ENCODE measurements around the gene IL36B.

Gene IL36B

DNA sequence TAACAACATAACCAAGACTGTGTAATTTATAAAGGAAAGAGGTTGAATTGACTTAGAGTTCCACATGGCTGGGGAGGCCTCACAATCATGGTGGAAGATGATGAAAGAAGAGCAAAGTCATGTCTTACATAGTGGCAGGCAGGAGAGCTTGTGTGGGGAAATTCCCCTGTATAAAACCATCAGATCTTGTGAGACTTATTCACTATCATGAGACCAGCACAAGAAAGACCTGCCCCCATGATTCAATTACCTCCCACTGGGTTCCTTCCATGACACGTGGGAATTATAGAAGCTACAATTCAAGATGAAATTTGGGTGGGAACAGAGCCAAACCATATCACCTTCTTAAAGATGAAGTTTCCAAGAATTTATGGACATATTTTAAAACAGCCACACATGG, 3.9 kb upstream of the IL36B start:
- no peak for DNase-seq (ENCODE audit: extremely low read depth in 1 of 2, low read depth in 1 of 2)

DNA sequence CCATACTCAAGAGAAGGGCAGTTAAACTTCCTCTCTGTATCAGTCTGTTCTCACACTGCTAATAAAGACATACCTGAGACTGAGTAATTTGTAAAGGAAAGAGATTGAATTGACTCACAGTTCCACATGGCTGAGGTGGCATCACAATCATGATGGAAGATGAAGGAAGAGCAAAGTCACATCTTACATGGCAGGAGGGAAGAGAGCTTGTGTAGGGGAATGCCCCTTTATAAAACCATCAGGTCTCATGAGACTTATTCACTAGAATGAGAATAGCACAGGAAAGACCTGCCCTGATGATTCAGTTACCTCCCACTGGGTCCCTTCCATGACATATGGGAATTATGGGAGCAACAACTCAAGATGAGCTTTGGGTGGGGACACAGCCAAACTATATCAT, 1.4 kb upstream of the IL36B start:
- DNase-seq (ENCODE audit: extremely low read depth in 1 of 2, low read depth in 1 of 2): no peak

- DNase-seq (ENCODE audit: extremely low read depth in 1 of 2, low read depth in 1 of 2): no peak
Observed at GRCh38 chr2:113053666-113054065, 999 bp upstream of the IL36B start.

- DNase-seq (ENCODE audit: extremely low read depth in 1 of 2, low read depth in 1 of 2): no peak
Observed at GRCh38 chr2:113050921-113051895, 1.5 kb downstream of the IL36B start.

DNA sequence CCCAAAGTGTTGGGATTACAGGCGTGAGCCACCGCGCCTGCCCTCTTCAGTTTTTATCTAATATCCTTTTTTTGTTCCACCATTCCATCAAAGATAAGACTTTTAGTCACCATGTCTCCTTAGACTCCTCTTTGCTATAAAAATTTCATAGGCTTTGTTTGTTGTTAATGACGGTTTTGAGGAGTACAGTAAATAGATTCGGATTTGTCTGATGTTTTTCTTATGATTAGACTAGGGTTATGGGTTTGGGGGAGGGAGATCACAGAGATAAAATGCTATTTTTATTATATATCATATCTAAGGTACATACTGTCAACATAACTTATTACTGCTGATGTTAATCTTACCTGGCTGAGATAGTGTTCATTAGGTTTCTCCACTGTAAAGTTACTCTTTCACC, 6.2 kb downstream of the IL36B start:
- DNase-seq (ENCODE audit: extremely low read depth in 1 of 2, low read depth in 1 of 2): no peak

- no peak for DNase-seq (ENCODE audit: extremely low read depth in 1 of 2, low read depth in 1 of 2)
Observed at GRCh38 chr2:113041871-113042270, 10.8 kb downstream of the IL36B start.

GRCh38 chr2:113039719-113040118, 12.9 kb downstream of the IL36B start:
- DNase-seq (ENCODE audit: extremely low read depth in 1 of 2, low read depth in 1 of 2): no peak

DNA sequence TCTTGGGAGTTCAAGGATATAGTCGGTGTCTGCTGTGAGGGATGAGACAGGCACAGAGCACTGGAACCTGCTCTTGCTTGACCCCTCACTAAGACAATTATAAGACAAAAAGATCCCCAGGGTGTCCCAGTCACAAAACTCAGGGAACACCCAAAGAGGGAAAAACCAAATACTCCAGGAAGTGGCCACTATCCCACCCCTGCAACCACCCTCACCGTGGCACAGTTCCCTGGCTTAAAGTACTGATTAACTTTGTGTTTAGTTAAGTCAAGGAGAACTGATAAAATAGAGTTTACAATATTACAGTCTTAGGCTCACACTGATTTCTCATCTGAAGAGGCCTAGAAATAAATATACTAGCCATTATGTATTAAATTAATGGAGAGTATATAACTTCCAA, 13.5 kb downstream of the IL36B start:
- DNase-seq (ENCODE audit: extremely low read depth in 1 of 2, low read depth in 1 of 2): no peak

DNA sequence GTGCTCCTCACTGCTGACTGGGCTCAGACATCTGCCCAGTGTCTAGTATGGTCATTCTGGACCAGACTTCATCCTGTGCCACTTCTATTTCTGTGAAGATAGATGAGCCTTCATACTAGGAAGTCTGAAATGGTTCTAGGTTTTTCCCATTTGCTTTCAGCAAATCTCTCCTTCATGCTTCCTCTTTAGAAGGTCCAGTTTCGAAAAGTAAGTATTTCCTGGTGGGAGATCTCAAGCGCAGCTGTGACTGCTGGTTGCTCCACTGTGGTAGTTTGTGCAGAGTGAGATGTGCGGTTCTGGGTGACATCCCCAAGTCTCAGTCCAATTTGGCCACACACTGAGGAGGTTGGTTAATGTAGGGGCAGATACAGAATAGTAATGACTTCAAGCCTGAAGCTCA, 14.4 kb downstream of the IL36B start:
- DNase-seq (ENCODE audit: extremely low read depth in 1 of 2, low read depth in 1 of 2): no peak

- DNase-seq (ENCODE audit: extremely low read depth in 1 of 2, low read depth in 1 of 2): no peak
Observed at GRCh38 chr2:113036763-113037162, 15.9 kb downstream of the IL36B start.

DNA sequence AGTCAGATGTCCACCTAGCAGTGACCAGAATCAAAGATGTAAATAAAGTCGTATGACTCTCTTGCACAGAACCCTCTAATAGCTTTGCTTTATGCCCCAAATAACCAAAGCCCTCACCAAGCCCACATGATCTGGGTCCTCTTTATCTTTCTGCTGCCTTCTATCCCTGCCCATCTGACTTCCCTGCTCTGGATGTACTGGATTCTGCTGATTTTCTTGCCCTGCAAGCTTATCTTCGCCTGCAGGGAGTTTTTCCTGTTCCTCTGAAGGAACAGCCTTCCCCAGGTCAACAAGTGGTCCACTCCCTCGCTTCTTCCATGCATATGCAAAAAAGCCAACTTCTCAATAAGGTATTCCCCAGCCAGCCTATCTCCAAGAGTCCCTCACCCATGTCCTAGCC, 18.7 kb downstream of the IL36B start:
- no peak for DNase-seq (ENCODE audit: extremely low read depth in 1 of 2, low read depth in 1 of 2)

GRCh38 chr2:113032737-113033136, 19.9 kb downstream of the IL36B start:
- no peak for DNase-seq (ENCODE audit: extremely low read depth in 1 of 2, low read depth in 1 of 2)

DNA sequence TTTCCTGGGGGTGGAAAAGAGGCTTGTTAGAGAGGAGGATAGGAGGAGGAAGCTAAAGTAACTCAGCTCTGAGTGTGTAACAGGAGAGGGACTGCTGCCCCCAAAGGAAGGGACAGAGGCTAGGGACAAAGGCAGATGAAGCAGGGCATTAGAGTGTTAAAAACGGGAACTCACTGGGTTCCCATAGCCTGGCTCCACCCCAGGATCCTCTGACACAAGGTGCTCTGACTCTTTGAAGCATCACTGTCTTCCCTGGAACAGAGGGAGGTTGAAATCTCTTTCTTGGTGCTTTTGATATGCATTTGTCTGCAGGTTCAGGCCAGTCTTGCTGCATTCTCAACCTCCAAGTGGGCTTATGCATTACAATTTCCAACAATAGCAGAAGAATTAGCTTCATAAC, 24.6 kb downstream of the IL36B start:
- DNase-seq (ENCODE audit: extremely low read depth in 1 of 2, low read depth in 1 of 2): no peak

DNA sequence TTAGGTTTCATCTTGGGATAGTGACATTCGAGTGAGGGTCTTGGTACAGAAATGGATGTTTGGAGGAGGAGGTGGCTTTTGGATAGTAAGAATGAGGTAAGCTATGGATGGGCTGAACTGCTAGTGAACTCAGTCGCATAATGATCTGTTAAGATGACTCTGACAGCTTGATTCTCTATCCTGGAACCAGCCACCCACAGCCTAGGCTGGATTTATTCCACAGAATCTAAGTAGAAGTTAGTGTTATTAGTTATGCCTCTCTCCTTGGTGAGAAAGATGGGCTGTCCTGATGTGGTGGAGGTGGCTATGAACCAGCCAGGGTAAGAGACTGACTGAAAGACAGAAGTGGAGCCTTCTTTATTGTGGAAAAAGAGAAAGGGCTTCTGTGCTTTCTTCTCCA, 25.0 kb downstream of the IL36B start:
- no peak for DNase-seq (ENCODE audit: extremely low read depth in 1 of 2, low read depth in 1 of 2)

- no peak for DNase-seq (ENCODE audit: extremely low read depth in 1 of 2, low read depth in 1 of 2)
Observed at GRCh38 chr2:113025737-113026136, 26.9 kb downstream of the IL36B start.

DNA sequence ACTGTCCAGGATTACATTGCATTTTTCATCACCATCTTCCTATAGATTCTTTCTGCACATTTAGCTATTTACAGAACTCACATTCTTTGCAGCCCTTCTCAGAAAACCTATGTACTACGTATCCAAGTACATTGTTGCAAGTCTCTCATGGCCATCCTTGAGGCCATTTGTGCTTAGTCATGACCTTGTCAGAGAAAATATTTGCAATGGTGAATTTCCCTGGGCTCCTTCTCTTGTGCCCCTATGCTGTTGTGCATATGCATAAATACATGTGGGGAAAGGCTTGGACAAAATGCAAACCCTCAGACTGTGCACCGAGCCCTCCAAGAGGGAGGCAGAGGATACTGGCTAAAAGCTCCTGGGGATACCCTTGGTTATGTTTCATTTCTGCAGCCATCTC, 27.9 kb downstream of the IL36B start:
- DNase-seq (ENCODE audit: extremely low read depth in 1 of 2, low read depth in 1 of 2): no peak

- no peak for DNase-seq (ENCODE audit: extremely low read depth in 1 of 2, low read depth in 1 of 2)
Observed at GRCh38 chr2:113021312-113021711, 31.4 kb downstream of the IL36B start.

GRCh38 chr2:113018509-113018908, 34.2 kb downstream of the IL36B start:
- DNase-seq (ENCODE audit: extremely low read depth in 1 of 2, low read depth in 1 of 2): no peak

DNA sequence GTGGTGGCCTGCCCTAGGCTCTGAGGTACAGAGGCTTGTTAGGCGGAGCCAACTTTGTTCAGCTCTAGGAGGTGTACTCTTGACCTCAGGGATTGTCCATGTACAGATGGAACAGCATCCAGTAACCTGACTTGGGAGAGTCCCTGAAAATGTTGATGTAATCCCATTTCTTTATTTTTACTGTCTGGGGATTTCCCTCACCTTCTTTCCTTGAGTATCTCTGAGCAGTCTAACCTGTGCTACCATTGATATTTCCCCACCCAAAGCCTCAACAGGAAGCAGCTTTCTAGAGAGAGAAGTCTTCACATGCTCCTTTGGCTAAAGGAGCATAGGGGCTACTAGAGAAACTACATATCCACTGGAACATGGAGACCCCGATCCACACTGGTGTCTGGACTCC, 37.0 kb downstream of the IL36B start:
- no peak for DNase-seq (ENCODE audit: extremely low read depth in 1 of 2, low read depth in 1 of 2)

- DNase-seq (ENCODE audit: extremely low read depth in 1 of 2, low read depth in 1 of 2): no peak
Observed at GRCh38 chr2:113015042-113015441, 37.6 kb downstream of the IL36B start.

- DNase-seq (ENCODE audit: extremely low read depth in 1 of 2, low read depth in 1 of 2): no peak
Observed at GRCh38 chr2:113014067-113014466, 38.6 kb downstream of the IL36B start.

- no peak for DNase-seq (ENCODE audit: extremely low read depth in 1 of 2, low read depth in 1 of 2)
Observed at GRCh38 chr2:113013336-113013661, 39.4 kb downstream of the IL36B start.
